SH-SY5Y (cell line): ENCODE data around the gene STRA6.

Experiments used
- GATA2 ChIP-seq: IDR thresholded peaks from 2 replicates; pipeline ENCODE4 v1.6.1; 2011; ENCODE audit warnings: mild to moderate bottlenecking, low read depth, low read length
- GATA3 ChIP-seq: IDR thresholded peaks from 2 replicates; pipeline ENCODE4 v1.6.1; 2011; ENCODE audit warnings: low read depth, mild to moderate bottlenecking, low read length, moderate library complexity

DNA sequence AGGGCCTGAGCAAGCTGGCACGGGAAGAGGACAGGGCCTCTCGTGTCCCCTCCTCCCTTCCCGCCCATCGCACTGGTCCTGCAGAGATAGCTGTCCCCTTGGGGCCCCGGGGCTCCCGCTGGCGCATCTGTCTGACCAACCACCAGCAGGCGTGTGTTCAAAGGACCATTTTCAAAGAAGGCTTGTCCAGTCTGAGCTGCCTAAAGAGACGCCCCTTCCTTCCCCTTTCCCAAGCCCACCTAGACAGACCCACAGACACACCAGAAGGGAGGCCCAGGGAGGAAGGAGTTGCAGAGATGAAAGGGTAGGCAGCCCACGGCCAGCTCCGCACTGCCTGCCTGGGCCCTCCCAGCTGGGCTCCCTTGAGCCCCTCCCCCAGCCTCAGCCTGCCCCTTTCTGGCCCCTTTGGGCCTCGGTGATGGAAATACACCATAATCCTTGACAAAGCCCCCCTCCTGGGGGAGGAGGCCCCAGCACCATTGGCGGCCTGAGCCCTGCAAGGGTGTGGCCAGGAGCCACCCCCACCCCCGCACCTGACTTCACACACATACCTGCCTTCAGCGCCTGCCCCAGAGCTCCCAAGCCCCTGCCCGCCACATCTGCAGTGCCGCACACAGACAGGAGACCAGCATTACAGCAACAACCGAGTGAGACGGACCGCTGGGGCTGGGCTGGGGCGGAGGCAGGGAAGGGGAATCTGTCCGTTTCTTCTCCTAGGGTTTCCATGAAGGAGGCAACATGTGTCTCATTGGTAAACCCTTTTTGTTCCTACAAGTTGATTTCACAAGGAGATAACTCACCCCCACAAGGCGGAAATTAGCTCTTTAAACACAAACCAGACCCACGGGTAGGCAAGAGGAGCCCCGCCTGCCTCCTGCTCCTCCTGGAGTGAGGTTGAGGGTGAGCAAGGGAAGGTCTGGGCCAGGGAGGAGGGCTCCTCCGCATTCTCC is at the start of gene STRA6:
- TF ChIP-seq GATA3 (no peak), GATA2 (peak; percentile 53)
